ENCODE data around the gene CHI3L2. TPM values are rescaled to one million over a fixed set of nuclear protein-coding genes. Genes with fewer than 3 reads are reported as not detected.
A peak's percentile ranks its signal among the peaks of the same experiment; 100 is the strongest.

CHI3L2 gene
- total and polyA plus RNA-seq, 4 donors, result 30.1 to 298 (median 141) TPM

- ATAC-seq (ENCODE audit: insufficient read depth, low FRiP score) (no peak), DNase-seq (no peak)
- TF ChIP-seq CTCF (IDR thresholded peaks at IDR 0.05; ENCODE audit: control extremely low read depth, extremely low read depth), result no peak
- Histone ChIP-seq H3K9me3 (ENCODE audit: control insufficient read depth in 4 of 4, insufficient read depth in 3 of 4, low read length in 3 of 4) (no peaks in the 10 kb centered on the region), H3K27ac (ENCODE audit: low read depth in 1 of 2, low read length in 1 of 2) (no peak overlapping the region), H3K4me1 (ENCODE audit: control insufficient read depth in 5 of 5, insufficient read depth in 5 of 5, low read length in 5 of 5) (no peaks in the 10 kb centered on the region), H3K36me3 (ENCODE audit: control insufficient read depth in 4 of 4, insufficient read depth in 4 of 4, low read length in 4 of 4) (no peaks in the 10 kb centered on the region), H3K27me3 (ENCODE audit: control insufficient read depth in 3 of 3, insufficient read depth in 3 of 3, low read length in 2 of 3) (no peaks in the 10 kb centered on the region), H3K4me3 (no peak overlapping the region), H3K9ac (ENCODE audit: insufficient read depth in 1 of 2, low read length in 2 of 2) (no peak overlapping the region)
- 63 to 65% methylated on average over 4 of the region's 4 CpGs for WGBS, 2 donors
Measured at GRCh38 chr1:111242805-111243523, 15.5 kb downstream of the CHI3L2 start.

GRCh38 chr1:111247125-111247838, 19.8 kb downstream of the CHI3L2 start:
- ATAC-seq (ENCODE audit: insufficient read depth, low FRiP score) (no peak), DNase-seq (no peak)
- Histone ChIP-seq H3K9ac (ENCODE audit: insufficient read depth in 1 of 2, low read length in 2 of 2) (no peak overlapping the region), H3K27me3 (ENCODE audit: control insufficient read depth in 3 of 3, insufficient read depth in 3 of 3, low read length in 2 of 3) (no peaks in the 10 kb centered on the region), H3K4me3 (no peak overlapping the region), H3K4me1 (ENCODE audit: control insufficient read depth in 5 of 5, insufficient read depth in 5 of 5, low read length in 5 of 5) (no peaks in the 10 kb centered on the region), H3K36me3 (ENCODE audit: control insufficient read depth in 4 of 4, insufficient read depth in 4 of 4, low read length in 4 of 4) (no peaks in the 10 kb centered on the region), H3K9me3 (ENCODE audit: control insufficient read depth in 4 of 4, insufficient read depth in 3 of 4, low read length in 3 of 4) (no peaks in the 10 kb centered on the region), H3K27ac (ENCODE audit: low read depth in 1 of 2, low read length in 1 of 2) (no peak overlapping the region)
- WGBS, 2 donors, result 83 to 84% methylated on average over 5 of the region's 5 CpGs
- TF ChIP-seq CTCF (IDR thresholded peaks at IDR 0.05; ENCODE audit: control extremely low read depth, extremely low read depth), result no peak

- TF ChIP-seq CTCF (IDR thresholded peaks at IDR 0.05; ENCODE audit: control extremely low read depth, extremely low read depth), result no peak
Measured at GRCh38 chr1:111249960-111250359, 22.4 kb downstream of the CHI3L2 start.

More at GRCh38 chr1:111249960-111250359, 22.4 kb downstream of the CHI3L2 start:
- Histone ChIP-seq H3K36me3 (ENCODE audit: control insufficient read depth in 4 of 4, insufficient read depth in 4 of 4, low read length in 4 of 4) (no peaks in the 10 kb centered on the region), H3K4me1 (ENCODE audit: control insufficient read depth in 5 of 5, insufficient read depth in 5 of 5, low read length in 5 of 5) (no peaks in the 10 kb centered on the region), H3K9me3 (ENCODE audit: control insufficient read depth in 4 of 4, insufficient read depth in 3 of 4, low read length in 3 of 4) (peaks cover 0 to 2% (median 0%) of the 10 kb centered on the region in 4 donors), H3K27ac (ENCODE audit: low read depth in 1 of 2, low read length in 1 of 2) (no peak overlapping the region), H3K27me3 (ENCODE audit: control insufficient read depth in 3 of 3, insufficient read depth in 3 of 3, low read length in 2 of 3) (no peaks in the 10 kb centered on the region), H3K4me3 (no peak overlapping the region), H3K9ac (ENCODE audit: insufficient read depth in 1 of 2, low read length in 2 of 2) (no peak overlapping the region)
- peak in 1 of 3 donors; percentile 17 for DNase-seq
- 76 to 88% methylated on average over 4 of the region's 4 CpGs for whole genome bisulfite sequencing, 2 donors
- no peak for ATAC-seq (ENCODE audit: insufficient read depth, low FRiP score)
